GM12873 (cell line): Measurements from ENCODE around the gene FCRL4.

ENCODE experiments used
- TF ChIP-seq, protein P1 (sequence below): IDR thresholded peaks from 2 replicates; pipeline ENCODE4 v1.5.1; 2012; ENCODE audit warnings: low read depth, mild to moderate bottlenecking, moderate library complexity, low read length, control low read depth; ENCODE audit not compliant: insufficient read depth; ENCODE audit errors: missing control alignments

Gene FCRL4

DNA sequence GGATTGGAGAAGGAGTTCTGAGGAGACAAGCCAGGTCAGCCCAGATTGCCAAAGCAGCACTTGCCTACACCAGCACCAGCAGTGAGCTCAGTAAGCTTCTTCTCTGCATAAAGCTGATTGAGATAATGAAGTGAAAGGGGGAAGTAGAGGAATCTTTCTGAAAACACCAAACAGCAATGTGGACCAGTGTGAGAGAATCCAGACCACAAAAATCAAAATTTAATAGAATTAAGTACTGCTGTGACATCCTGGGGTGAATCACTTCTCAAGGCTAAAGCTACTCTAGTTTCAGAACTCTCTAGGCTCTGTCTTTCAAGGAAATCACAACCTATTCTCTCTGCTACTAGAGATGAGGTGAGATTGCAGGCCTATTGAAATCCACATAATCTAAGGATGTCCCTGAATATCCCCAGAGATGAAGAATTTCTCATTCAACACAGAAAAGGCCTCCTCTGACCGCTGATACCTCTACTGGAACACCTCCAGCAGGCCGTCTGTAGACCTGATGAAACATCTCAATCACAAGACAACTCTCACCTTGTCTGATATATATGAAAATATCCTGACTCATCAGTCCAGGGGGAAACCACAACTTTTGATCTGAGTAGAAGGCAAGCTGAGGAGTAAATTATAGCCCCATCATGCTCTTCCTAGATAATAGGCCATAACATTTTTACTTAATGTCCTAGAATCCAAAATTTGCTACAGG is at the start of gene FCRL4:
Gene FCRL4 (minus strand): TSS at position 127 of the 709 bp plus-strand sequence. CDS start 141 bp downstream, outside the sequence.
- TF ChIP-seq, protein P1, sequence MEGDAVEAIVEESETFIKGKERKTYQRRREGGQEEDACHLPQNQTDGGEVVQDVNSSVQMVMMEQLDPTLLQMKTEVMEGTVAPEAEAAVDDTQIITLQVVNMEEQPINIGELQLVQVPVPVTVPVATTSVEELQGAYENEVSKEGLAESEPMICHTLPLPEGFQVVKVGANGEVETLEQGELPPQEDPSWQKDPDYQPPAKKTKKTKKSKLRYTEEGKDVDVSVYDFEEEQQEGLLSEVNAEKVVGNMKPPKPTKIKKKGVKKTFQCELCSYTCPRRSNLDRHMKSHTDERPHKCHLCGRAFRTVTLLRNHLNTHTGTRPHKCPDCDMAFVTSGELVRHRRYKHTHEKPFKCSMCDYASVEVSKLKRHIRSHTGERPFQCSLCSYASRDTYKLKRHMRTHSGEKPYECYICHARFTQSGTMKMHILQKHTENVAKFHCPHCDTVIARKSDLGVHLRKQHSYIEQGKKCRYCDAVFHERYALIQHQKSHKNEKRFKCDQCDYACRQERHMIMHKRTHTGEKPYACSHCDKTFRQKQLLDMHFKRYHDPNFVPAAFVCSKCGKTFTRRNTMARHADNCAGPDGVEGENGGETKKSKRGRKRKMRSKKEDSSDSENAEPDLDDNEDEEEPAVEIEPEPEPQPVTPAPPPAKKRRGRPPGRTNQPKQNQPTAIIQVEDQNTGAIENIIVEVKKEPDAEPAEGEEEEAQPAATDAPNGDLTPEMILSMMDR: no peak

DNA sequence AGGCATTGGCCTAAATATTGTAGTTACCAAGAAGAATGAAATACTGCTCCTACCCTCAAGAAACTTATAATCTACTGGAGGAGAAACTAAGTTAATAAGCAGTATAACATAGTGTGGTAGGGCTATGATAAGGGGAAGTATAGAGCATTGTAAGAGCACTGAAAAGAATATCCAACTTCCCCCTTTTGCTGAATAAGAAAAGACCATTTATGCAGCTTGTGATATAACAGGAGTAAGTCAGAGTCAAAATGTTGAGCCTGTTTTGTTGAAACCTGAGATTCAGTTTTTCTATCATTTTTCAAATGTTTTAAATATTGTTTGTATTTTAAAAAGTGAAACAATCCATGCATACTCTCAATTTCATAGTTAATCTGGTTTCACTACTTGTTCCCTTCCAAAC is 48.3 kb upstream of the FCRL4 start:
- TF ChIP-seq, protein P1: no peak

DNA sequence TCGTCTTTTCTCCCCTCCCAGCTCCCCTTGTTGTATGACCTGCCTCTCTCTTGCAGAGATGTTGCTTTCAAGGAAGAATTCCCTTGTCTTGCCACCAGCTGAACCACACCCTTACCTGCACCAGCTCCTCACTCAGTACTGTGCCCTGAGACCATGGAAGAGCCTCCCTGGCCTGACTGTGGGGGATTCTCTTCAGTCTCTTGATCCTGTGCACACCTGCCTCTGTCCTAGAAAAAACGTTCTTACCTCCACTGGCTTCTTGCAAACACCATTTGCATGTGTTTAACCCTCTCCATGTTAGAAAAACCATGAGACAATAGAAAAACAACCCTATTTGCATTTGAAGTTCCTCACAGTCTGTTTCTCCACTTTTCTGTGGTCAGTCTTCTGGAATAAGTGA is 43.3 kb upstream of the FCRL4 start:
- TF ChIP-seq, protein P1: no peak

DNA sequence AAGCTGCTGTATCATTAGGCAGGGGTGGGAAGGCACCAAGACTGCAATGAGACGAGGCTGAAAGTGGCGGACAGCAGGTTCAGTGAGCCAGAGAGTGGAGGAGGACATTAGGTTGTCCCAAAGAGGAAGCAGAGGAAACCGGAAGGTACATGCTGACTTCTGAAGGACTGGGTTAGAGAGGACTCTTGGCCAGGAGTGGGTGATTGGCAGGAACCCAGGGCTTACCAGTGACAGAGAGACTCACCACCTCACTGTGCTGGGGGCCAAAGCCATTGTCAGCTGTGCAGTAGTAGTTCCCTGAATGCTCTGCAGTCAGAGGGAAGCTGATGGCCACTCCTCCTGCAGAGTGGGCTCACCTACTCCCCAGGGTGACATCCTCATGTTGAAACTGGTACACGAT is 41.9 kb upstream of the FCRL4 start:
- TF ChIP-seq, protein P1: no peak

DNA sequence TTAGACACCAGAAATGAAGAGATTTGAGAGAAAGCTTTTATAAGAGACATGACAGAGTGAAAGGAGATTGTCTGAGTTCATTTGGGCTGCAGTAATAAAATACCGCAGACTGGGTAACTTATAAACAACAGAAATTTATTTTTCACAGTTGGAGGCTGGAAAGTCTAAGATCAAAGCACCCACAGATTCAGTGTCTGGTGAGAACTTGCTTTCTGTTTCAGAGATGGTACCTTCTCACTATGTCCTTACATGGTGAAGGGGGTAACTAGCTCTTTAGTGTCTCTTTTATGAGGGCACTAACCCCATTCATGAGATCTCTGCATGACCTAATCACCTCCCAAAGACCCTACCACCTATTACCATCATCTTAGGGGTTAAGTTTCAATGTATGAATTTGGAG is 30.9 kb upstream of the FCRL4 start:
- TF ChIP-seq, protein P1: no peak

DNA sequence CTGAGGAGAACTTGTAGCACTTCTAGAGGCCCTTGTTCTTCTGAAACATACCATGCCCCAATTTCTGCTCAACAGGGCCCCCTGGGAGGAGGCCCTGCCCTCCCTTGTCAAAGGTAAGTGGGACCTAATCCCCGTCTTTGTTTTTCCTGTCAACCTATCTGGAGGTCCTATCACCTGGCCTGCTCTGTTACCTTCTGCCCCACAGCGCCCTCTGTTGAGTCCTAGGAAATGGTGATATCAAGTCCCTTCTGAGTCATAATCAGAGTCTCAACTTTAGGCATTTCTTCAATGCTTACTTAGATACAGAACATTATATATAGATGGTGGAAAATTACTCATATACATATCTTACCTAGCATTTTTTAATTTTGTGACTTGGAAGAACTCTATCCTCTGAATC is 28.2 kb upstream of the FCRL4 start:
- TF ChIP-seq, protein P1: peak; percentile 71

DNA sequence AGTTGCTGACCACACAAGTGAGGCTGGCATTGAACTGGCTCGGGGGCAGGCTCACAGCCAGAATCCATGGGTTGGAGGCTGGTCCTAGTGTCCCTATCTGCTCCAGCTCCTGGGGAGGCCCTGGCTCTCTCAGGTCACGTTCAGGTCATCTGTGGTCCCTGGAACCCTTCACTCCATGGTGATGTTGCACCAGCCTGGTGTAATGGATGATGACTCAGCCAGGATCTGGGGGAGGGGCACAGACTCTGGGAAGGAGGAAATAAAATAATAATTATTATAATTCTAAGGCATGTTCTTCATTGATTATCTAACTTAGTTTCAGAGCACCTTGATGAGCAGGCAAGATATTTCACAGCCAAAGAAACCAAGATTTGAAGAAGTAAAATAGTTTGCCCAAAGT is 26.6 kb upstream of the FCRL4 start:
- TF ChIP-seq, protein P1: no peak

DNA sequence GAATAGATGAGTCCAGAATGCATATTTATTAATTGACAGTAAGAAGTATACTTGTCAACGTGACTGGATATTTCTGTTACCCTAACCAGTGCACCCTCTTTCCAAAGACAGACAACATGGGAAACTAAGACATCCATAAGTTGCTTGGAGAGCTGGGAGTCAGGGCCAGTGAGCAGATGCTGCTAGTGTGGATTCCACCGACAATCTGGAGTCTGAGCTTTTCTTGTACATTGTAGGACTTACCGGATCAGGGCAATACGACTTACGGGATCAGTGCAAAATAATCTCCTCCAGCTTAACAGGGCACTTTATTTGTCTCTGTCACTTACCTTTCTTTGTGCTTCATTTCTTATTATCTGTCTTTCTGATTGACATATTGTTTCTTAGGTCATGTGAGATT is 24.6 kb upstream of the FCRL4 start:
- TF ChIP-seq, protein P1: no peak
